ENCODE data around the gene ADORA2B. TPM values are rescaled to one million over a fixed set of nuclear protein-coding genes. Genes with fewer than 3 reads are reported as not detected.

The ADORA2B gene
- total and polyA plus RNA-seq, 3 donors from 2014 or later: 1.6 to 2.5 (median 2.3) TPM

GRCh38 chr17:15966879-15967248 is 21.9 kb downstream of the ADORA2B start:
- no peaks in the 10 kb centered on the region for H3K9me3 ChIP-seq
- intact Hi-C loops (cut with DNase I; ENCODE audit: low total_unique reads): no loop called here
- no peak for DNase-seq
- H3K4me1 ChIP-seq: no peaks in the 10 kb centered on the region
- H3K27ac ChIP-seq: no peak overlapping the region
- TF ChIP-seq CTCF (IDR thresholded peaks at IDR 0.05): no peak
- TF ChIP-seq POLR2A (IDR thresholded peaks at IDR 0.05): no peak
- H3K36me3 ChIP-seq (ENCODE audit: low read depth, missing control alignments): no peaks in the 10 kb centered on the region
- H3K27me3 ChIP-seq: no peaks in the 10 kb centered on the region
- no peak overlapping the region for H3K4me3 ChIP-seq
- WGBS, 2 donors: 81 to 84% methylated on average over 11 of the region's 11 CpGs

DNA sequence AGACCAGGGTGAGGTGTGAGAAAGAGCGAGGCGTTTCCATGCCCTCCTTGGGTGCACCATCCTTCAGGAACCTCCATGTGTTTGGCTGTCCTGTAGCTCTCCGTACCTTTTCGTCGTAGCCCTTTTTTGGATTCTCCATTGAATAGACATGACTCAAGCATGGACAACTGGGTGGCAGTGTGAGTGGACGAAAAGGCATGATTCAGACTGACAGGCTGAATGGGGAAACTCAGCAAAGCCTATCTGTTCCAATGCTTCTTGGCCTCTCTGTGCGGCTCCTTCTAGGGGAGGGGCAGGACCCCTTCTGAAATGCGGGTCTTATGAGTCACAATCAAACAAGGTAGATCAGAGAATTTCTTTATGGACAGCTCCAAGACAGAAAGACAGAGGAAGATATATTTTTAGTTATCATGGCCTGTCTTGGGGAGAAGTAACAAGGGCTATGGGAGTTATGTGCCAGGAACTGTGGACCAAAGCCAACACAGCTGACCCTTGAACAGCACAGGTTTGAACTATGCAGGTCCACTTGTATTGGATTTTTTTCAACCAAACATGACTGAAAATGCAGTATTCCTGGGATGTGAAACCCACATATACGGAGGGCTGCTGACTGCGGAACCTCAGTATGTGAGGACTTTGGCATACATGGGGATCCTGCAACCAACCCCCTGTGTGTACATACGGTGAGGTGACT is 22.9 kb downstream of the ADORA2B start:
- intact Hi-C loops (cut with DNase I; ENCODE audit: low total_unique reads): no loop called here
- TF ChIP-seq CTCF (IDR thresholded peaks at IDR 0.05): no peak
- TF ChIP-seq POLR2A (IDR thresholded peaks at IDR 0.05): no peak
- Histone ChIP-seq H3K4me1 (no peaks in the 10 kb centered on the region), H3K36me3 (ENCODE audit: low read depth, missing control alignments) (no peaks in the 10 kb centered on the region), H3K4me3 (no peak overlapping the region), H3K9me3 (no peaks in the 10 kb centered on the region), H3K27me3 (no peaks in the 10 kb centered on the region), H3K27ac (no peak overlapping the region)
- 85 to 88% methylated on average over 10 to 11 of the region's 11 CpGs for WGBS, 2 donors
- DNase-seq: no peak

- TF ChIP-seq CTCF (IDR thresholded peaks at IDR 0.05) (no peak), POLR2A (IDR thresholded peaks at IDR 0.05) (no peak)
- no peaks in the 10 kb centered on the region for H3K9me3 ChIP-seq
- H3K4me1 ChIP-seq: no peaks in the 10 kb centered on the region
- WGBS, 2 donors: 94 to 95% methylated on average over 8 of the region's 8 CpGs
- H3K36me3 ChIP-seq (ENCODE audit: low read depth, missing control alignments): no peaks in the 10 kb centered on the region
- no peak overlapping the region for H3K27ac ChIP-seq
- H3K4me3 ChIP-seq: no peak overlapping the region
- H3K27me3 ChIP-seq: no peaks in the 10 kb centered on the region
- DNase-seq: no peak
- intact Hi-C loops (cut with DNase I; ENCODE audit: low total_unique reads): no loop called here
These were observed 24.5 kb downstream of the ADORA2B start for GRCh38 chr17:15969463-15969862.

DNA sequence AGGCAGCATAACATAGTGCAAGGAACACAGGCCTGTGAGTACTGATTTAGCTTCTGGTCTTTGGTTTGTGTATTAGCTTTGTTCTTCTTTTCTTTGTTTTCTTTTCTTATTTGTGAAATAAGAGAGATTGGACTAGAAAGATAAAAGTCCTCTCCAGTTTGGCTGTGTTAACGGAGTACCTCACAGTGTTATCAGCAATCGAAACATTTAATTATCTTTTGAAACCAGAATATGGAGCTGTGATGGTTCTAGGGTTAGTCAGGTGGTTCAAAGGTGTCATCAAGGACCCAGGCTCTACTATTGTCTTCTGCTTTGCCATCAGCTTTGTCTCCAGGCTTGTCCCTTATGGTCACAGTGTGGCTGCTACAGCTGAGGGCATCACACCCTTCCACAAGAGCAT is 25.6 kb downstream of the ADORA2B start:
- no peak for TF ChIP-seq CTCF (IDR thresholded peaks at IDR 0.05)
- TF ChIP-seq POLR2A (IDR thresholded peaks at IDR 0.05): no peak
- Histone ChIP-seq H3K27me3 (no peaks in the 10 kb centered on the region), H3K4me3 (no peak overlapping the region), H3K36me3 (ENCODE audit: low read depth, missing control alignments) (no peaks in the 10 kb centered on the region), H3K27ac (no peak overlapping the region), H3K9me3 (no peaks in the 10 kb centered on the region), H3K4me1 (no peaks in the 10 kb centered on the region)
- intact Hi-C loops (cut with DNase I; ENCODE audit: low total_unique reads): no loop called here
- WGBS, 2 donors: 75% methylated on average over 2 of the region's 2 CpGs
- no peak for DNase-seq

GRCh38 chr17:15971098-15971678 is 26.3 kb downstream of the ADORA2B start:
- intact Hi-C loops (cut with DNase I; ENCODE audit: low total_unique reads): no loop called here
- H3K27ac ChIP-seq: no peak overlapping the region
- DNase-seq: no peak
- no peaks in the 10 kb centered on the region for H3K27me3 ChIP-seq
- H3K4me1 ChIP-seq: no peaks in the 10 kb centered on the region
- no peaks in the 10 kb centered on the region for H3K36me3 ChIP-seq (ENCODE audit: low read depth, missing control alignments)
- TF ChIP-seq POLR2A (IDR thresholded peaks at IDR 0.05) (no peak), CTCF (IDR thresholded peaks at IDR 0.05) (no peak)
- H3K9me3 ChIP-seq: no peaks in the 10 kb centered on the region
- H3K4me3 ChIP-seq: no peak overlapping the region
- WGBS, 2 donors: 77 to 81% methylated on average over 5 of the region's 5 CpGs
